ENCODE measurements around the gene EIPR1.

EIPR1 gene

GRCh38 chr2:3151153-3151918, 226.3 kb downstream of the EIPR1 start:
- H4K20me1 ChIP-seq (ENCODE audit: low read depth, low read length), result no peaks in the 10 kb centered on the region
- H3K27me3 ChIP-seq (ENCODE audit: low read length), result no peaks in the 10 kb centered on the region
- no peaks in the 10 kb centered on the region for H3F3A ChIP-seq (ENCODE audit: insufficient read depth)
- H3K36me3 ChIP-seq (ENCODE audit: low read length), result no peaks in the 10 kb centered on the region
- H3K27ac ChIP-seq (ENCODE audit: low read depth, low read length), result no peak overlapping the region
- no peak overlapping the region for H2AFZ ChIP-seq (ENCODE audit: low read depth, low read length, severe bottlenecking)
- no peak overlapping the region for H3K9ac ChIP-seq (ENCODE audit: low read length)
- H3K9me3 ChIP-seq (ENCODE audit: insufficient read depth, low read length), result no peaks in the 10 kb centered on the region
- H3K4me3 ChIP-seq (ENCODE audit: insufficient read depth, low read length, poor library complexity, severe bottlenecking), result no peak overlapping the region
- TF ChIP-seq EZH2phosphoT487 (conservative IDR thresholded peaks at IDR 0.05; ENCODE audit: low read length), result no peak
- no peak for TF ChIP-seq CTCF (IDR thresholded peaks at IDR 0.05; ENCODE audit: insufficient read depth, low read length, poor library complexity, severe bottlenecking)
- H3K9me2 ChIP-seq (replicated peaks; ENCODE audit: insufficient read depth, low read length), result no peaks in the 10 kb centered on the region
- no peak overlapping the region for H3K4me2 ChIP-seq (ENCODE audit: low read depth, low read length, poor library complexity, severe bottlenecking)
- H3K79me2 ChIP-seq (ENCODE audit: insufficient read depth, low read length), result no peaks in the 10 kb centered on the region

GRCh38 chr2:3149441-3150217, 228.0 kb downstream of the EIPR1 start:
- Histone ChIP-seq H3K36me3 (ENCODE audit: low read length) (no peaks in the 10 kb centered on the region), H2AFZ (ENCODE audit: low read depth, low read length, severe bottlenecking) (no peak overlapping the region), H3K9ac (ENCODE audit: low read length) (no peak overlapping the region), H3F3A (ENCODE audit: insufficient read depth) (no peaks in the 10 kb centered on the region), H3K4me2 (ENCODE audit: low read depth, low read length, poor library complexity, severe bottlenecking) (no peak overlapping the region), H3K27ac (ENCODE audit: low read depth, low read length) (no peak overlapping the region), H3K9me3 (ENCODE audit: insufficient read depth, low read length) (no peaks in the 10 kb centered on the region), H4K20me1 (ENCODE audit: low read depth, low read length) (no peaks in the 10 kb centered on the region), H3K9me2 (replicated peaks; ENCODE audit: insufficient read depth, low read length) (no peaks in the 10 kb centered on the region), H3K4me3 (ENCODE audit: insufficient read depth, low read length, poor library complexity, severe bottlenecking) (no peak overlapping the region), H3K79me2 (ENCODE audit: insufficient read depth, low read length) (no peaks in the 10 kb centered on the region), H3K27me3 (ENCODE audit: low read length) (no peaks in the 10 kb centered on the region)
- no peak for TF ChIP-seq EZH2phosphoT487 (conservative IDR thresholded peaks at IDR 0.05; ENCODE audit: low read length)
- no peak for TF ChIP-seq CTCF (IDR thresholded peaks at IDR 0.05; ENCODE audit: insufficient read depth, low read length, poor library complexity, severe bottlenecking)

DNA sequence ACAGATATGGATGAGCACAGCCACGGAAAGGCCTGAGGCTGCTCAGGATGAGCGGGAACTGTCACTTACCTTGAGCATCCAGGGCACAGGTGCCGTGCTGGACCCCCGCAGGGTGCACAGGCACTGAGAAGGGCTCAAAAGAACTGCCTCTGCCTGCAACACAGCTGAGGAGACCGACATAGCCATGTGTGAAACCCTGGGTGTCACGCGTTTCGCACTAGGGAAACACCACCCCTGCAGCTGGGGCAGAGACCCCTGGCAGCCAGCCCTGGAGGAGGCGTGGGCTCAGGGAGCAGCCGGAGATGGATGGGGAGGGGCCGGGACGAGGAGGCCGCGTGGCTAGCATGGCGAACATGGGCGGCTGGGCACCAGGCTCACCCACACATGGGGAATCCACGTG, 228.9 kb downstream of the EIPR1 start:
- Histone ChIP-seq H3F3A (ENCODE audit: insufficient read depth) (no peaks in the 10 kb centered on the region), H3K36me3 (ENCODE audit: low read length) (no peaks in the 10 kb centered on the region), H2AFZ (ENCODE audit: low read depth, low read length, severe bottlenecking) (no peak overlapping the region), H3K4me2 (ENCODE audit: low read depth, low read length, poor library complexity, severe bottlenecking) (no peak overlapping the region), H3K4me3 (ENCODE audit: insufficient read depth, low read length, poor library complexity, severe bottlenecking) (no peak overlapping the region), H3K27me3 (ENCODE audit: low read length) (no peaks in the 10 kb centered on the region), H4K20me1 (ENCODE audit: low read depth, low read length) (no peaks in the 10 kb centered on the region), H3K9ac (ENCODE audit: low read length) (no peak overlapping the region), H3K9me2 (replicated peaks; ENCODE audit: insufficient read depth, low read length) (no peaks in the 10 kb centered on the region), H3K79me2 (ENCODE audit: insufficient read depth, low read length) (no peaks in the 10 kb centered on the region), H3K27ac (ENCODE audit: low read depth, low read length) (no peak overlapping the region), H3K9me3 (ENCODE audit: insufficient read depth, low read length) (no peaks in the 10 kb centered on the region)
- TF ChIP-seq EZH2phosphoT487 (conservative IDR thresholded peaks at IDR 0.05; ENCODE audit: low read length) (no peak), CTCF (IDR thresholded peaks at IDR 0.05; ENCODE audit: insufficient read depth, low read length, poor library complexity, severe bottlenecking) (no peak)
